Ishikawa (cell line): Measurements from ENCODE around the gene GNGT1.

Experiments
- CEBPB ChIP-seq: IDR thresholded peaks from 2 replicates; pipeline ENCODE4 v1.6.1; 2012
- CREB1 ChIP-seq: IDR thresholded peaks from 2 replicates; pipeline ENCODE4 v1.6.1; 2012; ENCODE audit warnings: low read depth
- EGR1 ChIP-seq: IDR thresholded peaks from 2 replicates; pipeline ENCODE4 v1.6.1; 2012
- EP300 ChIP-seq: IDR thresholded peaks from 2 replicates; pipeline ENCODE4 v1.6.1; 2012; ENCODE audit warnings: borderline replicate concordance
- FOXM1 ChIP-seq: IDR thresholded peaks from 2 replicates; pipeline ENCODE4 v1.6.1; 2012; ENCODE audit warnings: low read depth, borderline replicate concordance
- MAX ChIP-seq: IDR thresholded peaks from 2 replicates; pipeline ENCODE4 v1.6.1; 2012
- RAD21 ChIP-seq: IDR thresholded peaks from 2 replicates; pipeline ENCODE4 v1.6.1; 2012; ENCODE audit warnings: low read depth
- REST ChIP-seq: IDR thresholded peaks from 2 replicates; pipeline ENCODE4 v1.6.1; 2012; ENCODE audit warnings: low read depth, mild to moderate bottlenecking
- TAF1 ChIP-seq: IDR thresholded peaks from 2 replicates; pipeline ENCODE4 v1.6.1; 2012; ENCODE audit warnings: low read depth, mild to moderate bottlenecking
- TCF12 ChIP-seq: IDR thresholded peaks from 2 replicates; pipeline ENCODE4 v1.6.1; 2012; ENCODE audit warnings: low read depth
- USF1 ChIP-seq: IDR thresholded peaks from 2 replicates; pipeline ENCODE4 v1.6.1; 2012
- YY1 ChIP-seq: IDR thresholded peaks from 2 replicates; pipeline ENCODE4 v1.6.1; 2012; ENCODE audit warnings: low read depth
- ZBTB7A ChIP-seq: IDR thresholded peaks from 2 replicates; pipeline ENCODE4 v1.6.1; 2012; ENCODE audit warnings: low read depth

GRCh38 chr7:93938293-93938692 is 31.9 kb downstream of the GNGT1 start:
- TF ChIP-seq FOXM1 (no peak), USF1 (no peak), RAD21 (no peak), EP300 (no peak), CEBPB (no peak), TCF12 (no peak), CREB1 (no peak), EGR1 (no peak), TAF1 (no peak), MAX (no peak), YY1 (no peak), REST (no peak), ZBTB7A (no peak)
